Lower lobe of right lung (tissue), 2 donors: Measurements from ENCODE around the gene PLS1. TPM values are rescaled to one million over a fixed set of nuclear protein-coding genes. Genes with fewer than 3 reads are reported as not detected.
"Not testable (repeated sequence)": the region's sequence is repeated elsewhere in the genome, so short reads cannot be mapped to it uniquely, and the experiment has no call there.

Source experiments
- ATAC-seq, 2 donors: fragments of 200-7000 bp; cut with Tn5 transposase; one replicate each; pipeline ENCODE4 v1.9.1; 2020 to 2022; ENCODE audit warnings: mild to moderate bottlenecking in 2 of 2, moderate library complexity in 2 of 2
- DNase-seq: peaks from one replicate; pipeline ENCODE4 v3.0.0-alpha.2; 2020
- H3K27ac ChIP-seq: fragments of 200-600 bp; one replicate; pipeline ENCODE4 v1.8.0; 2022
- H3K27me3 ChIP-seq: fragments of 200-600 bp; one replicate; pipeline ENCODE4 v1.8.0; 2022; ENCODE audit warnings: low read depth
- H3K36me3 ChIP-seq: fragments of 200-600 bp; one replicate; pipeline ENCODE4 v1.8.0; 2022; ENCODE audit warnings: mild to moderate bottlenecking
- H3K4me1 ChIP-seq: fragments of 200-600 bp; one replicate; pipeline ENCODE4 v1.8.0; 2022
- H3K4me3 ChIP-seq: fragments of 200-600 bp; one replicate; pipeline ENCODE4 v1.8.0; 2022; ENCODE audit warnings: mild to moderate bottlenecking
- H3K9me3 ChIP-seq: fragments of 200-600 bp; one replicate; pipeline ENCODE4 v1.8.0; 2022
- intact Hi-C: fragments of 100-400 bp; cut with DNase I; formaldehyde crosslinking; loops from one replicate; pipeline ENCODE4 v1.11.0; 2022
- long read RNA-seq: library from polyadenylated mRNA; unstranded; transcript quantifications from one replicate; pipeline ENCODE4 v2.0.0, GENCODE V29; 2021
- total RNA-seq: library from RNA; stranded (reverse); fragmentation: NEBNext Ultra II Directional; extraction: Animal tissue kit (Norgen Biotek cat#: 25700); gene quantifications from one replicate; pipeline ENCODE4 v1.2.1, GENCODE V29; 2021
- TF ChIP-seq, protein P1 (sequence below): fragments of 200-600 bp; IDR thresholded peaks from one replicate; pipeline ENCODE4 v1.8.0; 2022; ENCODE audit warnings: antibody characterized with exemption, mild to moderate bottlenecking
- donor health status: DM: no; HTN: yes; CAD: no; lungs with severe emphysema.

The PLS1 gene, protein sequence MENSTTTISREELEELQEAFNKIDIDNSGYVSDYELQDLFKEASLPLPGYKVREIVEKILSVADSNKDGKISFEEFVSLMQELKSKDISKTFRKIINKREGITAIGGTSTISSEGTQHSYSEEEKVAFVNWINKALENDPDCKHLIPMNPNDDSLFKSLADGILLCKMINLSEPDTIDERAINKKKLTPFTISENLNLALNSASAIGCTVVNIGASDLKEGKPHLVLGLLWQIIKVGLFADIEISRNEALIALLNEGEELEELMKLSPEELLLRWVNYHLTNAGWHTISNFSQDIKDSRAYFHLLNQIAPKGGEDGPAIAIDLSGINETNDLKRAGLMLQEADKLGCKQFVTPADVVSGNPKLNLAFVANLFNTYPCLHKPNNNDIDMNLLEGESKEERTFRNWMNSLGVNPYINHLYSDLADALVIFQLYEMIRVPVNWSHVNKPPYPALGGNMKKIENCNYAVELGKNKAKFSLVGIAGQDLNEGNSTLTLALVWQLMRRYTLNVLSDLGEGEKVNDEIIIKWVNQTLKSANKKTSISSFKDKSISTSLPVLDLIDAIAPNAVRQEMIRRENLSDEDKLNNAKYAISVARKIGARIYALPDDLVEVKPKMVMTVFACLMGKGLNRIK
- total RNA-seq: 23.9 TPM
- long read RNA-seq, transcript PLS1-202 (16 exons, 3,706 nt): major isoform, 31 of 36 reads
- long read RNA-seq, partial matches to known transcripts: 0 of 36 reads
- long read RNA-seq, other reads (novel, unspliced or antisense): 5 of 36 reads

DNA sequence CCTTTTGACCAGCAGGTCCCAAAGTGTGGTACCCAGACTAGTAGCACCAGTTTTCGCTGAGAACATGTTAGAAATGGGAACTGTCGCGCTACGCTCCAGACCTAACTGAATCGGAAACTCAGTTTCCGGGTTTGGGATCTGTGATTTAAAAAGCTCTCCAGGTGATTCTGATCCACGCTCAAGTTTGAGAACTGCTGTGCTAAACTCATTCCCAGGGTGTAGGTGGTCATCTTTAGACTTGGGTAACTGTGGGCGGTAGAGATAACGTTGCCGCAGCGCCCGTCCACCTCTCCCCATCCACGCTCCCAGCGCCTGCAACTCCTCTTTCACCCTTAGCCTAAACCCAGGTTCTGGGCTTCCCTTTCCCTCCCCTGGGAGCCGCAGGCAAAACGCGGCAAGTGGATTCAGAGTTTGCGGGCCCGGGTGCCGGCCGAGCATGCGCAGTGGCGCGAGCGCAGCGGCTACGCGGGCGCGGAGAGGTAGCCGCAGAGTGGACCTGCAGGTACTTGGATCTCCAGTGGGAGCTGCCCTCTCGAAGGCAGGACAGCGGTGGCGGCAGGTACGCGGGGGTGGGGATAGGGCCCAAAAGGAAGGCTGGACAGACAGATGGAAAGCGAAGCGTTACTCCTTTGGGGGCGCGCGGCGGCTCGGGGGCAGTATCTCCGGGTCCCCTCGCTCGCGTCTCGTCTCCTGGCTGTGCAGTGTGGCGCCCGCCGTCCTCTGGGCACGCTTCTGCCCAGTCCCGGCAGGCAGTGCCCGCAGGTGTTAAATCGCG is at the start of gene PLS1:
PLS1 (plus strand) TSS at position 443 of the 775 bp plus-strand sequence. CDS start 67,845 bp downstream, outside the sequence.
- H3K4me3 ChIP-seq: peak within 1 kb of the TSS; percentile 82
- H3K27me3 ChIP-seq: no peaks in the 10 kb centered on the region
- H3K4me1 ChIP-seq: peaks cover 7% of the 10 kb centered on the region
- peak within 1 kb of the TSS; percentile 85 for H3K27ac ChIP-seq
- TF ChIP-seq, protein P1, sequence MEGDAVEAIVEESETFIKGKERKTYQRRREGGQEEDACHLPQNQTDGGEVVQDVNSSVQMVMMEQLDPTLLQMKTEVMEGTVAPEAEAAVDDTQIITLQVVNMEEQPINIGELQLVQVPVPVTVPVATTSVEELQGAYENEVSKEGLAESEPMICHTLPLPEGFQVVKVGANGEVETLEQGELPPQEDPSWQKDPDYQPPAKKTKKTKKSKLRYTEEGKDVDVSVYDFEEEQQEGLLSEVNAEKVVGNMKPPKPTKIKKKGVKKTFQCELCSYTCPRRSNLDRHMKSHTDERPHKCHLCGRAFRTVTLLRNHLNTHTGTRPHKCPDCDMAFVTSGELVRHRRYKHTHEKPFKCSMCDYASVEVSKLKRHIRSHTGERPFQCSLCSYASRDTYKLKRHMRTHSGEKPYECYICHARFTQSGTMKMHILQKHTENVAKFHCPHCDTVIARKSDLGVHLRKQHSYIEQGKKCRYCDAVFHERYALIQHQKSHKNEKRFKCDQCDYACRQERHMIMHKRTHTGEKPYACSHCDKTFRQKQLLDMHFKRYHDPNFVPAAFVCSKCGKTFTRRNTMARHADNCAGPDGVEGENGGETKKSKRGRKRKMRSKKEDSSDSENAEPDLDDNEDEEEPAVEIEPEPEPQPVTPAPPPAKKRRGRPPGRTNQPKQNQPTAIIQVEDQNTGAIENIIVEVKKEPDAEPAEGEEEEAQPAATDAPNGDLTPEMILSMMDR: peak; percentile 6
- intact Hi-C loops: no loop called here
- H3K36me3 ChIP-seq: no peaks in the 10 kb centered on the region
- DNase-seq (peak; percentile 89), ATAC-seq (peak; percentile 97 to 98)
- no peaks in the 10 kb centered on the region for H3K9me3 ChIP-seq

GRCh38 chr3:142549986-142550385 is 46.2 kb upstream of the PLS1 start:
- no peaks in the 10 kb centered on the region for H3K27me3 ChIP-seq
- H3K27ac ChIP-seq: no peak overlapping the region
- H3K36me3 ChIP-seq: peaks cover 99% of the 10 kb centered on the region
- no peak overlapping the region for H3K4me3 ChIP-seq
- no peak for ATAC-seq
- no peaks in the 10 kb centered on the region for H3K4me1 ChIP-seq
- TF ChIP-seq, protein P1: no peak
- no peaks in the 10 kb centered on the region for H3K9me3 ChIP-seq
- intact Hi-C loops: no loop called here
- DNase-seq: no peak

DNA sequence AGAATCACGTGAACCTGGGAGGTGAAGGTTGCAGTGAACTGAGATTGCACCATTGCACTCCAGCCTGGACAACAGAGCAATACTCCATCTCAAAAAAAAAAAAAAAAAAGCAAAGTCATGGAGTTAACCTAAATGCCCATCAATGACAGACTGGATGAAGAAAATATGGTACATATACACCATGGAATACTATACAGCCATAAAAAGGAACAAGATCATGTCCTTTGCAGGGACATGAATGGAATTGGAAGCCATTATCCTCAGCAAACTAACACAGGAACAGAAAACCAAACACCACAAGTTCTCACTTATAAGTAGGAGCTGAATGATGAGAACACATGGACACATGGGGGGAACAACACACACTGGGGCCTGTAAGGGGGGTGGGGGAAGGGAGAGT is 43.6 kb upstream of the PLS1 start:
- ATAC-seq, intact Hi-C loops, H3K4me1 ChIP-seq, DNase-seq, H3K27me3 ChIP-seq, H3K9me3 ChIP-seq, H3K4me3 ChIP-seq, H3K27ac ChIP-seq: not testable (repeated sequence)
- peaks cover 97% of the 10 kb centered on the region for H3K36me3 ChIP-seq

DNA sequence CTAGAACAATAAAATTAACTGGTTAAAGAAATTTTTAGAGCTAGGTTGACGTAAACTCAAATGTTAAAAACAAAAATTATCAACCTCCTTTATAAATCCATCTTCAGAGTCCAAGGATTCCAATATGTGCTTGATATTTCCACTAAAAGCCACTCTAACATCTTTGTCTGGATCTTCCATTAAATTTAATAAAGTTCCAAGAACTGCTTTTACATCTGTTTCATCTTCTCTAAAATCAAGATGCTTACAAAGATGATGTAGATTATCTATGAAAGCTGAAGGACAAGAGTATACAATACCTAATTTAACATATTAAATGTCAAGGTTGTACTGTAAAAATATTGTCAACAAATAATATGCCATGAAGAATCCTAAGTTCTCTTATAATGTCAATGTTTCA is 42.5 kb upstream of the PLS1 start:
- TF ChIP-seq, protein P1: no peak
- no peak overlapping the region for H3K4me3 ChIP-seq
- peaks cover 97% of the 10 kb centered on the region for H3K36me3 ChIP-seq
- intact Hi-C loops: no loop called here
- no peaks in the 10 kb centered on the region for H3K9me3 ChIP-seq
- H3K4me1 ChIP-seq: no peaks in the 10 kb centered on the region
- H3K27ac ChIP-seq: no peak overlapping the region
- DNase-seq (no peak), ATAC-seq (no peak)
- H3K27me3 ChIP-seq: no peaks in the 10 kb centered on the region

DNA sequence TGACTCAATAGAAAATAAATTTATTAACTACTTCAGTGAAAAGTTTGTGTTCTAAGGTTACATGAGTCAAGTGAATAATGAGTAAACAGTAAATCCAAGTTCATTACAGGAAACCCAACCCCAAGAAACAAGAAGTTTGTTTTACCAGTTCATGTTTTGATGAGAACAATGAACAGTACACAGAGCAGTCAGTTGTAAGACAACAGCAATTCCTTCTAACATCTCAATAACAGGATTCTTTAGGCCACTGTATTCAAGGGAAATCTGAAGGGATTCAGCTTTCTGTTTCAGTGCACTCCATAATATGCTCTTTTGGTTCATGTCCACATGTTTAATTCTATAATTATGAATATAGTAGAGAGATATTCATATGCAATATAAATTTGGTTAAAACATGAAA is 36.1 kb upstream of the PLS1 start:
- intact Hi-C loops: no loop called here
- DNase-seq: no peak
- Histone ChIP-seq H3K36me3 (peaks cover 94% of the 10 kb centered on the region), H3K27me3 (no peaks in the 10 kb centered on the region), H3K27ac (no peak overlapping the region), H3K4me3 (no peak overlapping the region), H3K4me1 (no peaks in the 10 kb centered on the region), H3K9me3 (no peaks in the 10 kb centered on the region)
- TF ChIP-seq, protein P1: no peak
- no peak for ATAC-seq
